Measurements from ENCODE around the gene THRSP. TPM values are rescaled to one million over a fixed set of nuclear protein-coding genes. Genes with fewer than 3 reads are reported as not detected.
"Not testable (repeated sequence)": the region's sequence is repeated elsewhere in the genome, so short reads cannot be mapped to it uniquely, and the experiment has no call there.

The THRSP gene
- total RNA-seq, 2 experiments from 2014 or later: not detected

GRCh38 chr11:78033040-78033439, 30.6 kb upstream of the THRSP start:
- no peak overlapping the region for H3K27ac Mint-ChIP-seq
- H3K9me3 Mint-ChIP-seq: no peaks in the 10 kb centered on the region
- H3K4me1 Mint-ChIP-seq: no peaks in the 10 kb centered on the region
- no peak for DNase-seq
- H3K4me3 Mint-ChIP-seq: no peak overlapping the region
- H3K36me3 Mint-ChIP-seq: no peaks in the 10 kb centered on the region
- no peaks in the 10 kb centered on the region for H3K27me3 Mint-ChIP-seq

DNA sequence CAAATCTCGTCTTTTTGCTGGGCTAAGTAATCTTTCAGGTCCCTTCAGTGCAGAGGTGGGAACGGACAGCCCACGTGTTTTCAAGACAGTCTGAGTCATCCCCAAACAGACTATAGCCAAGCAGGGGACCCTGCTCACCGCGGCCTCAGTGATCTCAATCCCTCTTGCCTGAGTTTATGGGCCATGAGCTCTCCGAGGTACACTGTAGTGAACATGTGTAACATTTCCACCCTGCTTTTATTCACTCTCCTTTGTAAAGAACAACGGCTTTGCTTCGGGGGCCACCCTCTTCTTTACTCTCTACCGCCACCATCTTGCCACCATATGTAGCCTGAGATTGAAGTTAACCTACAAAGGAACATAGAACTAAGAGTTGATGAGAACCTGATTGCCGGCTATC, 29.0 kb upstream of the THRSP start:
- no peaks in the 10 kb centered on the region for H3K27me3 Mint-ChIP-seq
- H3K4me1 Mint-ChIP-seq: peaks cover 2% of the 10 kb centered on the region
- H3K9me3 Mint-ChIP-seq: no peaks in the 10 kb centered on the region
- H3K36me3 Mint-ChIP-seq: no peaks in the 10 kb centered on the region
- no peak overlapping the region for H3K27ac Mint-ChIP-seq
- no peak overlapping the region for H3K4me3 Mint-ChIP-seq
- no peak for DNase-seq

DNA sequence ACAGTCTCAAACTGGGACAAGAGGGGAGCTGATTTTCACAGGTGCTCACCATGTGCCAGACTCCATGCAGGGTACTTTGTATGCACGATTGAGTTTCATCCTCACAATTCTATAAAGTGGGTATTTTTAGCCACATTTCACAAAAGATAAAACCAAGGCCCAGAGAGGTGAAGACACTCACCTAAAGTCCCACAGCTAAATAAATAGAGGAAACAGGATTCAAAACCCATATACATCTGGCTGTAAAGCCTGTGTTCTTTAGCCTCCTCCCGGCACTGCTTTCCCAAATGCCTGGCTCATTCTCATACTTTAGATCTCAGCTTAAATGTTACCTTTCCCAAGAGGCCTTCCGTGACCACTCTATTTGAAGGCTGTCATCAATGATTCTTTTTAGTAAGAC, 27.3 kb upstream of the THRSP start:
- DNase-seq: no peak
- Mint-ChIP-seq H3K9me3 (no peaks in the 10 kb centered on the region), H3K4me1 (peaks cover 10% of the 10 kb centered on the region), H3K27ac (no peak overlapping the region), H3K27me3 (no peaks in the 10 kb centered on the region), H3K4me3 (no peak overlapping the region), H3K36me3 (no peaks in the 10 kb centered on the region)

- no peaks in the 10 kb centered on the region for H3K27me3 Mint-ChIP-seq
- no peak overlapping the region for H3K4me3 Mint-ChIP-seq
- no peaks in the 10 kb centered on the region for H3K36me3 Mint-ChIP-seq
- H3K27ac Mint-ChIP-seq: no peak overlapping the region
- H3K9me3 Mint-ChIP-seq: no peaks in the 10 kb centered on the region
- H3K4me1 Mint-ChIP-seq: peaks cover 10% of the 10 kb centered on the region
- no peak for DNase-seq
These were observed 26.6 kb upstream of the THRSP start for GRCh38 chr11:78037056-78037455.

DNA sequence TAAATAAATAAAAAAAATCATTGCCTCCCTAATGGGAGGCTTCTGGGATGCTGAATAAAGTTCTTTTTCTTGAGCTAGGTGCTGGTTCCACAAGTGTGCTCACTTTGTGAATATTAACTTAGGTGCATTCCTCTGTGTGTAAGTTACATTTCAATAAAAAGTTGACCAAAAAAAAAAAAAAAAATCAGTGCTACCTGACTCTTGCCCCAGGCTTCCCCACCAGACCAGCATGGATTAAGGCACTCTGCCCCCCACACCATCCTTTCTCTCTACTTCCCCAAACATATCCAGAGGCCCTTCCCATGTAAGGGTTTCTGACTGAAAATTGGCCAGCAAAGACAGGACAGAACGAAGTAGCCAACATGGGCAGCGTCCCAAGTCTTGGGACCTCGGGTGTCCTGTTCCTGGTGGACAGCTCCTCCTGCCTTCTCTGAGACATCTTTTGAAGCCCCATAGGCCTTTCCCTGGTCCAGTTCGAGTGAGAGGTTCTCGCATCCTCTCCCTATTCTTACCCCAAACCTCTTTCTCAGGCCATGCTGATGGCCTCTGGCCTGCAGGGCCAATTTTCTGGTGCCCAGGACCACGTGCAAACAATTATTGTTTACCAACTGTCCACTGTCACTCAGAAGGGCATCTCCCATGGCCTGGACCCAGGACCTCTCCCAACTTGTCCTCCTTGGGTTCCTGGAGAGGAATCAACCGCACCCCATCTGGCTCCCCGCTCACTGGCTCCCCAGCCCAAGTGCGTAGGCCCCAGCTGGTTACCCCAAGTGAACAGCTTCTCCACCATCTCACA, 25.6 kb upstream of the THRSP start:
- DNase-seq: no peak
- no peak overlapping the region for H3K4me3 Mint-ChIP-seq
- no peaks in the 10 kb centered on the region for H3K36me3 Mint-ChIP-seq
- H3K4me1 Mint-ChIP-seq: peaks cover 10% of the 10 kb centered on the region
- no peak overlapping the region for H3K27ac Mint-ChIP-seq
- H3K27me3 Mint-ChIP-seq: no peaks in the 10 kb centered on the region
- H3K9me3 Mint-ChIP-seq: no peaks in the 10 kb centered on the region

GRCh38 chr11:78038697-78039313, 24.9 kb upstream of the THRSP start:
- Mint-ChIP-seq H3K4me3 (no peak overlapping the region), H3K9me3 (no peaks in the 10 kb centered on the region), H3K27me3 (no peaks in the 10 kb centered on the region), H3K27ac (no peak overlapping the region), H3K4me1 (peaks cover 11% of the 10 kb centered on the region), H3K36me3 (no peaks in the 10 kb centered on the region)
- DNase-seq: no peak

DNA sequence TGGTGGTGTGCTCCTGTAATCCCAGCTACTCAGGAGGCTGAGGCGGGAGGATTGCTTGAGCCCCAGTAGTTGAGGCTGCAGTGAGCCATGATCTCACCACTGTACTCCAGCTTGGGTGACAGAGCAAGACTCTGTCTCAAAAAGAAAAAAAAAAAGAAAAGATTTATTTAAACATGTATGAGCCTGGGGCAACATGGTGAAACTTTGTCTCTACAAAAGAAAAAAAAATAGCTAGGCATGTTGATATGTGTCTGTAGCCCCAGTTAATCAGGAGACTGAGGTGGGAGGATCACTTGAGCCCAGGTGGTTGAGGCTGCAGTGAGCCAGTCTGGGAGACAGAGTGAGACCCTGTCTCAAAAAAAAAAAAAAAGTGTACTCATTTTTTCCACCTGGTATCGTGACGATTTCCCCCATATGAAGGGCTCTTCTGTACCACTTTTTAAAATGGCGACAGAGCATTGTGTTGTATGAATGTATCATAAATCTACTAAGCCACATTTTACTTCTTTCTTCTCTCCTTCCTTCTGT, 24.2 kb upstream of the THRSP start:
- peak overlapping the region; percentile 88 for H3K27ac Mint-ChIP-seq
- H3K9me3 Mint-ChIP-seq: no peaks in the 10 kb centered on the region
- H3K4me3 Mint-ChIP-seq: peak overlapping the region; percentile 67
- H3K27me3 Mint-ChIP-seq: no peaks in the 10 kb centered on the region
- no peaks in the 10 kb centered on the region for H3K36me3 Mint-ChIP-seq
- no peak for DNase-seq
- H3K4me1 Mint-ChIP-seq: peaks cover 13% of the 10 kb centered on the region

DNA sequence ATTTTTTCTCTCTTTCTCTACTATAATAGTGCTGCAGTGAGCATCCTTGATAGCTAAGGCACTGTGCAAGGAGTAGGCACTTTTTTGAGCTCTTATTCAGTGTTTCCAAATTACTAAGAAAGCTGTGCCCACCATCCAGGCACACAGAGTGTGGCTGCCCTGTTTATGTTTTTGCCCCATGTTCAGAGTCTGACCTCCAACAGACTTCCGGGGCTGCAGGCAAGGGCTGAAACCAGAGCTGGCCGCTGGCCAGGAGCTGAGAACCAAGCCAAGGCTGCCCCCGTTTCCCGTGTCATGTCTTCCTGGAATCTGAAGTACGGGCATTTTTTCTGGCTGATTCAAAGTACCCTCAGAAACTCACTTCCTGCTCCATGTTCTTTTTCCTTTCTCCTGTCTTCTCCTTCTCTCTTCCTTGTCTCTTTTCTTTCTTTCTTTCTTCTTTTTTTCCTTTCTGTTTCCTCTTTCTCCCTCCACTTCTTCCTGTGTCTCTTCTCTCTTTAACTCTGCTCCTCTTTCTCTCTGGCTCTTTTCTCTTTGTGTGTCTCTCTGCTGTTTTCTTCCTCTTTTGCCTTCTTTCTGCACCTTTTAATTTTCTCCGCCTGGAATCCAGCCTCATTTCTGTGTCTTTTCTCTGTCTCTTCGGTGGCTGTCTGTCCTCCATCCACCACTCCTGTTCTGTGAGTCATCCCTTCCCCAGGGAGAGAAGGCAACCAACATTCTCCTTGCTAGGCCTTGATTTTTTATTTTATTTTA, 23.6 kb upstream of the THRSP start:
- DNase-seq: peak; percentile 41
- Mint-ChIP-seq H3K9me3 (no peaks in the 10 kb centered on the region), H3K36me3 (no peaks in the 10 kb centered on the region), H3K27ac (peak overlapping the region; percentile 88), H3K4me3 (peak overlapping the region; percentile 67), H3K27me3 (no peaks in the 10 kb centered on the region), H3K4me1 (peaks cover 13% of the 10 kb centered on the region)

GRCh38 chr11:78040691-78041379, 22.8 kb upstream of the THRSP start:
- peaks cover 15% of the 10 kb centered on the region for H3K4me1 Mint-ChIP-seq
- H3K4me3 Mint-ChIP-seq: no peak overlapping the region
- H3K27ac Mint-ChIP-seq: no peak overlapping the region
- no peaks in the 10 kb centered on the region for H3K27me3 Mint-ChIP-seq
- no peak for DNase-seq
- no peaks in the 10 kb centered on the region for H3K9me3 Mint-ChIP-seq
- no peaks in the 10 kb centered on the region for H3K36me3 Mint-ChIP-seq

DNA sequence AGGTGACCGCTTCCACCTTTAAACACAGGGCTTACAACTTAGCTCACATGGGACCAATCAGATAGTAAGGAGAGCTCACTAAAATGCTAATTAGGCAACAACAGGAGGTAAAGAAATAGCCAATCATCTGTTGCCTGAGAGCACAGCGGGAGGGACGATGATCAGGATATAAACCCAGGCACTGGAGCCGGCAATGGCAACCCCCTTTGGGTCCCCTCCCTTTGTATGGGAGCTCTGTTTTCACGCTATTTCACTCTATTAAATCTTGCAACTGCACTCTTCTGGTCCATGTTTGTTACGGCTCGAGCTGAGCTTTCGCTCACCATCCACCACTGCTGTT, 22.3 kb upstream of the THRSP start:
- not testable (repeated sequence) for H3K36me3 Mint-ChIP-seq, DNase-seq, H3K27ac Mint-ChIP-seq, H3K9me3 Mint-ChIP-seq, H3K27me3 Mint-ChIP-seq, H3K4me3 Mint-ChIP-seq
- peaks cover 17% of the 10 kb centered on the region for H3K4me1 Mint-ChIP-seq

DNA sequence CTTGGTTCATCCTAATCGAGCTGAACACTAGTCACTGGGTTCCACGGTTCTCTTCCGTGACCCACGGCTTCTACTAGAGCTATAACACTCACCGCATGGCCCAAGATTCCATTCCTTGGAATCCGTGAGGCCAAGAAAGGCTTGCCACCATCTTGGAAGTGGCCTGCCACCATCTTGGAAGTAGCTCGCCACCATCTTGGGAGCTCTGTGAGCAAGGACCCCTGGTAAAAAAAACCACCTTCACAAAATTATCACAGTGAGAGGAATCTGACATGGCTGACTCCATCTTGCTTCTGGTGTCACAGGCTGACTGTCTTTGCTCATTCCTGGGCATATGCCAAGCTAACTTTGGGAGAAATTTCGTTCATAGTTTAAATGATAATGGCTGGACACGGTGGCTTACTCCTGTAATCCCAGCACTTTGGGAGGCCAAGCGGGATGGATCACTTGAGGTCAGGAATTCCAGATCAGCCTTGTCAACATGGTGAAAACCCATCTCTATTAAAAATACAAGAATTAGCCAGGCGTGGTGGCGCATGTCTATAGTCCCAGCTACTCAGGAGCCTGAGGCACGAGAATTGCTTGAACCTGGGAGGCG, 21.7 kb upstream of the THRSP start:
- DNase-seq: no peak
- Mint-ChIP-seq H3K4me3 (no peak overlapping the region), H3K27ac (no peak overlapping the region), H3K36me3 (no peaks in the 10 kb centered on the region), H3K4me1 (peaks cover 17% of the 10 kb centered on the region), H3K9me3 (no peaks in the 10 kb centered on the region), H3K27me3 (no peaks in the 10 kb centered on the region)

- Mint-ChIP-seq H3K9me3 (no peaks in the 10 kb centered on the region), H3K36me3 (no peaks in the 10 kb centered on the region), H3K4me3 (no peak overlapping the region), H3K27ac (no peak overlapping the region), H3K27me3 (no peaks in the 10 kb centered on the region), H3K4me1 (peaks cover 15% of the 10 kb centered on the region)
- DNase-seq: no peak
These were observed 19.0 kb upstream of the THRSP start for GRCh38 chr11:78044706-78045105.

- DNase-seq: peak; percentile 83
- peak overlapping the region; percentile 59 for H3K4me3 Mint-ChIP-seq
- H3K4me1 Mint-ChIP-seq: peaks cover 7% of the 10 kb centered on the region
- H3K27me3 Mint-ChIP-seq: no peaks in the 10 kb centered on the region
- H3K36me3 Mint-ChIP-seq: no peaks in the 10 kb centered on the region
- H3K27ac Mint-ChIP-seq: no peak overlapping the region
- H3K9me3 Mint-ChIP-seq: no peaks in the 10 kb centered on the region
These were observed 17.7 kb upstream of the THRSP start for GRCh38 chr11:78045851-78046485.

GRCh38 chr11:78046486-78046854, 17.2 kb upstream of the THRSP start:
- H3K4me3 Mint-ChIP-seq: no peak overlapping the region
- no peaks in the 10 kb centered on the region for H3K27me3 Mint-ChIP-seq
- H3K9me3 Mint-ChIP-seq: no peaks in the 10 kb centered on the region
- H3K4me1 Mint-ChIP-seq: peaks cover 7% of the 10 kb centered on the region
- H3K36me3 Mint-ChIP-seq: no peaks in the 10 kb centered on the region
- no peak overlapping the region for H3K27ac Mint-ChIP-seq
- no peak for DNase-seq
